RPMI7951 (cell line): Measurements from ENCODE around the gene GPR152. TPM values are rescaled to one million over a fixed set of nuclear protein-coding genes. Genes with fewer than 3 reads are reported as not detected.

Experiments
- DNase-seq: peaks from one replicate; pipeline ENCODE4 v3.0.0-alpha.2; 2012; ENCODE audit warnings: low read depth
- total RNA-seq: library from RNA; depleted of rRNA; stranded (reverse); fragments of >200 nt; shearing (Covaris generic); gene quantifications from 2 replicates; pipeline ENCODE4 v1.2.3, GENCODE V29; 2014; rRNA removed

The GPR152 gene
- total RNA-seq: not detected in 2 replicates

GRCh38 chr11:67452141-67452952 lies at the start of gene GPR152:
GPR152 (minus strand) TSS chr11:67452729; CDS start chr11:67452724, 5 bp downstream.
- DNase-seq: no peak

- no peak for DNase-seq
Observed at GRCh38 chr11:67501854-67502253, 49.3 kb upstream of the GPR152 start.

- no peak for DNase-seq
Observed at GRCh38 chr11:67500831-67501715, 48.5 kb upstream of the GPR152 start.

- no peak for DNase-seq
Observed at GRCh38 chr11:67500484-67500821, 47.9 kb upstream of the GPR152 start.

- DNase-seq: no peak
Observed at GRCh38 chr11:67499808-67500483, 47.4 kb upstream of the GPR152 start.

- DNase-seq: no peak
Observed at GRCh38 chr11:67498544-67498972, 46.0 kb upstream of the GPR152 start.

- no peak for DNase-seq
Observed at GRCh38 chr11:67497656-67498291, 45.2 kb upstream of the GPR152 start.

GRCh38 chr11:67496113-67496512 lies 43.6 kb upstream of the GPR152 start:
- DNase-seq: no peak

GRCh38 chr11:67495234-67496005 lies 42.9 kb upstream of the GPR152 start:
- DNase-seq: no peak

GRCh38 chr11:67494371-67495233 lies 42.1 kb upstream of the GPR152 start:
- no peak for DNase-seq

- no peak for DNase-seq
Observed at GRCh38 chr11:67493548-67494370, 41.2 kb upstream of the GPR152 start.

GRCh38 chr11:67492801-67493547 lies 40.4 kb upstream of the GPR152 start:
- no peak for DNase-seq

- DNase-seq: no peak
Observed at GRCh38 chr11:67492069-67492727, 39.7 kb upstream of the GPR152 start.

- DNase-seq: no peak
Observed at GRCh38 chr11:67491276-67492068, 38.9 kb upstream of the GPR152 start.

GRCh38 chr11:67490727-67491065 lies 38.2 kb upstream of the GPR152 start:
- no peak for DNase-seq

GRCh38 chr11:67489885-67490726 lies 37.6 kb upstream of the GPR152 start:
- no peak for DNase-seq
